ENCODE results near the gene ETV6.
"Not testable (repeated sequence)": the region's sequence is repeated elsewhere in the genome, so short reads cannot be mapped to it uniquely, and the experiment has no call there.

Gene ETV6

GRCh38 chr12:11624116-11624515 lies 25.4 kb upstream of the ETV6 start:
- no peak overlapping the region for H3K27ac ChIP-seq (ENCODE audit: low read depth, low read length)
- H3K4me3 ChIP-seq (ENCODE audit: low read depth, low read length): no peak overlapping the region
- no peaks in the 10 kb centered on the region for H3K4me1 ChIP-seq (ENCODE audit: control insufficient read depth, insufficient read depth, low read length, unreplicated experiment)
- no peaks in the 10 kb centered on the region for H3K27me3 ChIP-seq (ENCODE audit: insufficient read depth, low read length)
- no peaks in the 10 kb centered on the region for H3K36me3 ChIP-seq (ENCODE audit: insufficient read depth, low read length)
- no peak overlapping the region for H2AFZ ChIP-seq (ENCODE audit: low read length, unreplicated experiment)
- no peaks in the 10 kb centered on the region for H3K79me2 ChIP-seq (ENCODE audit: control insufficient read depth, insufficient read depth, low read length, unreplicated experiment)

GRCh38 chr12:11627709-11628108 lies 21.8 kb upstream of the ETV6 start:
- H2AFZ ChIP-seq (ENCODE audit: low read length, unreplicated experiment); H3K27ac ChIP-seq (ENCODE audit: low read depth, low read length); H3K36me3 ChIP-seq (ENCODE audit: insufficient read depth, low read length); H3K27me3 ChIP-seq (ENCODE audit: insufficient read depth, low read length); H3K4me1 ChIP-seq (ENCODE audit: control insufficient read depth, insufficient read depth, low read length, unreplicated experiment); H3K4me3 ChIP-seq (ENCODE audit: low read depth, low read length); H3K79me2 ChIP-seq (ENCODE audit: control insufficient read depth, insufficient read depth, low read length, unreplicated experiment): not testable (repeated sequence)

- Histone ChIP-seq H3K27ac (ENCODE audit: low read depth, low read length) (no peak overlapping the region), H3K4me3 (ENCODE audit: low read depth, low read length) (no peak overlapping the region), H3K4me1 (ENCODE audit: control insufficient read depth, insufficient read depth, low read length, unreplicated experiment) (no peaks in the 10 kb centered on the region), H3K36me3 (ENCODE audit: insufficient read depth, low read length) (no peaks in the 10 kb centered on the region), H3K79me2 (ENCODE audit: control insufficient read depth, insufficient read depth, low read length, unreplicated experiment) (no peaks in the 10 kb centered on the region), H2AFZ (ENCODE audit: low read length, unreplicated experiment) (no peak overlapping the region), H3K27me3 (ENCODE audit: insufficient read depth, low read length) (no peaks in the 10 kb centered on the region)
Measured at GRCh38 chr12:11628353-11628752, 21.1 kb upstream of the ETV6 start.

GRCh38 chr12:11630046-11630706 lies 19.3 kb upstream of the ETV6 start:
- H3K36me3 ChIP-seq (ENCODE audit: insufficient read depth, low read length): no peaks in the 10 kb centered on the region
- H2AFZ ChIP-seq (ENCODE audit: low read length, unreplicated experiment): no peak overlapping the region
- H3K79me2 ChIP-seq (ENCODE audit: control insufficient read depth, insufficient read depth, low read length, unreplicated experiment): no peaks in the 10 kb centered on the region
- no peak overlapping the region for H3K27ac ChIP-seq (ENCODE audit: low read depth, low read length)
- H3K4me1 ChIP-seq (ENCODE audit: control insufficient read depth, insufficient read depth, low read length, unreplicated experiment): no peaks in the 10 kb centered on the region
- no peaks in the 10 kb centered on the region for H3K27me3 ChIP-seq (ENCODE audit: insufficient read depth, low read length)
- no peak overlapping the region for H3K4me3 ChIP-seq (ENCODE audit: low read depth, low read length)

- no peaks in the 10 kb centered on the region for H3K4me1 ChIP-seq (ENCODE audit: control insufficient read depth, insufficient read depth, low read length, unreplicated experiment)
- H3K4me3 ChIP-seq (ENCODE audit: low read depth, low read length): no peak overlapping the region
- H3K36me3 ChIP-seq (ENCODE audit: insufficient read depth, low read length): no peaks in the 10 kb centered on the region
- no peak overlapping the region for H2AFZ ChIP-seq (ENCODE audit: low read length, unreplicated experiment)
- no peak overlapping the region for H3K27ac ChIP-seq (ENCODE audit: low read depth, low read length)
- H3K27me3 ChIP-seq (ENCODE audit: insufficient read depth, low read length): no peaks in the 10 kb centered on the region
- H3K79me2 ChIP-seq (ENCODE audit: control insufficient read depth, insufficient read depth, low read length, unreplicated experiment): no peaks in the 10 kb centered on the region
Measured at GRCh38 chr12:11631288-11631687, 18.2 kb upstream of the ETV6 start.

- H3K4me3 ChIP-seq (ENCODE audit: low read depth, low read length); H3K4me1 ChIP-seq (ENCODE audit: control insufficient read depth, insufficient read depth, low read length, unreplicated experiment); H3K79me2 ChIP-seq (ENCODE audit: control insufficient read depth, insufficient read depth, low read length, unreplicated experiment); H3K27me3 ChIP-seq (ENCODE audit: insufficient read depth, low read length); H3K36me3 ChIP-seq (ENCODE audit: insufficient read depth, low read length); H2AFZ ChIP-seq (ENCODE audit: low read length, unreplicated experiment); H3K27ac ChIP-seq (ENCODE audit: low read depth, low read length): not testable (repeated sequence)
Measured at GRCh38 chr12:11631881-11632280, 17.6 kb upstream of the ETV6 start.

GRCh38 chr12:11633968-11634367 lies 15.5 kb upstream of the ETV6 start:
- Histone ChIP-seq H2AFZ (ENCODE audit: low read length, unreplicated experiment) (no peak overlapping the region), H3K4me3 (ENCODE audit: low read depth, low read length) (no peak overlapping the region), H3K4me1 (ENCODE audit: control insufficient read depth, insufficient read depth, low read length, unreplicated experiment) (no peaks in the 10 kb centered on the region), H3K27me3 (ENCODE audit: insufficient read depth, low read length) (no peaks in the 10 kb centered on the region), H3K79me2 (ENCODE audit: control insufficient read depth, insufficient read depth, low read length, unreplicated experiment) (no peaks in the 10 kb centered on the region), H3K36me3 (ENCODE audit: insufficient read depth, low read length) (no peaks in the 10 kb centered on the region), H3K27ac (ENCODE audit: low read depth, low read length) (no peak overlapping the region)

- H2AFZ ChIP-seq (ENCODE audit: low read length, unreplicated experiment): no peak overlapping the region
- no peak overlapping the region for H3K27ac ChIP-seq (ENCODE audit: low read depth, low read length)
- H3K4me3 ChIP-seq (ENCODE audit: low read depth, low read length): no peak overlapping the region
- no peaks in the 10 kb centered on the region for H3K27me3 ChIP-seq (ENCODE audit: insufficient read depth, low read length)
- H3K36me3 ChIP-seq (ENCODE audit: insufficient read depth, low read length): no peaks in the 10 kb centered on the region
- no peaks in the 10 kb centered on the region for H3K4me1 ChIP-seq (ENCODE audit: control insufficient read depth, insufficient read depth, low read length, unreplicated experiment)
- no peaks in the 10 kb centered on the region for H3K79me2 ChIP-seq (ENCODE audit: control insufficient read depth, insufficient read depth, low read length, unreplicated experiment)
Measured at GRCh38 chr12:11635341-11635740, 14.1 kb upstream of the ETV6 start.

GRCh38 chr12:11638315-11638916 lies 11.1 kb upstream of the ETV6 start:
- H3K4me1 ChIP-seq (ENCODE audit: control insufficient read depth, insufficient read depth, low read length, unreplicated experiment): no peaks in the 10 kb centered on the region
- no peaks in the 10 kb centered on the region for H3K27me3 ChIP-seq (ENCODE audit: insufficient read depth, low read length)
- no peak overlapping the region for H3K27ac ChIP-seq (ENCODE audit: low read depth, low read length)
- H3K79me2 ChIP-seq (ENCODE audit: control insufficient read depth, insufficient read depth, low read length, unreplicated experiment): no peaks in the 10 kb centered on the region
- H3K36me3 ChIP-seq (ENCODE audit: insufficient read depth, low read length): no peaks in the 10 kb centered on the region
- H3K4me3 ChIP-seq (ENCODE audit: low read depth, low read length): no peak overlapping the region
- H2AFZ ChIP-seq (ENCODE audit: low read length, unreplicated experiment): no peak overlapping the region

- no peak overlapping the region for H3K27ac ChIP-seq (ENCODE audit: low read depth, low read length)
- H3K4me3 ChIP-seq (ENCODE audit: low read depth, low read length): no peak overlapping the region
- no peaks in the 10 kb centered on the region for H3K36me3 ChIP-seq (ENCODE audit: insufficient read depth, low read length)
- no peak overlapping the region for H2AFZ ChIP-seq (ENCODE audit: low read length, unreplicated experiment)
- H3K79me2 ChIP-seq (ENCODE audit: control insufficient read depth, insufficient read depth, low read length, unreplicated experiment): no peaks in the 10 kb centered on the region
- no peaks in the 10 kb centered on the region for H3K4me1 ChIP-seq (ENCODE audit: control insufficient read depth, insufficient read depth, low read length, unreplicated experiment)
- no peaks in the 10 kb centered on the region for H3K27me3 ChIP-seq (ENCODE audit: insufficient read depth, low read length)
Measured at GRCh38 chr12:11639454-11639853, 10.0 kb upstream of the ETV6 start.

GRCh38 chr12:11641522-11641921 lies 8.0 kb upstream of the ETV6 start:
- Histone ChIP-seq H3K27me3 (ENCODE audit: insufficient read depth, low read length) (no peaks in the 10 kb centered on the region), H3K4me3 (ENCODE audit: low read depth, low read length) (no peak overlapping the region), H3K4me1 (ENCODE audit: control insufficient read depth, insufficient read depth, low read length, unreplicated experiment) (no peaks in the 10 kb centered on the region), H3K79me2 (ENCODE audit: control insufficient read depth, insufficient read depth, low read length, unreplicated experiment) (no peaks in the 10 kb centered on the region), H3K27ac (ENCODE audit: low read depth, low read length) (no peak overlapping the region), H2AFZ (ENCODE audit: low read length, unreplicated experiment) (no peak overlapping the region), H3K36me3 (ENCODE audit: insufficient read depth, low read length) (no peaks in the 10 kb centered on the region)

All from ACC112 (cell line).